ENCODE data around the gene STX10.
A peak's percentile ranks its signal among the peaks of the same experiment; 100 is the strongest.
"Not testable (repeated sequence)": the region's sequence is repeated elsewhere in the genome, so short reads cannot be mapped to it uniquely, and the experiment has no call there.

STX10 gene

GRCh38 chr19:13150931-13151604, 893 bp upstream of the STX10 start:
- peak overlapping the region; percentile 100 for H3K27ac ChIP-seq
- TF ChIP-seq CTCF (conservative IDR thresholded peaks at IDR 0.05; ENCODE audit: low read depth), result no peak
- ChIA-PET POLR2A (ENCODE audit: low non-redundant PET) (interaction anchor here (0.5 to 1.8 kb wide), 2 partner anchors 33 to 81 kb away, joined by 6 to 8 read pairs; partner anchors contain the start of gene NACC1), CTCF (interaction anchor here (0.6 to 0.7 kb wide), 3 partner anchors 33 to 62 kb away, joined by 3 to 4 read pairs (median 3); no protein-coding TSS in a partner anchor)
- no peak for DNase-seq (ENCODE audit: low spot score)

GRCh38 chr19:13149628-13150186, 468 bp downstream of the STX10 start:
- ChIA-PET CTCF (interaction anchor here (0.6 to 0.7 kb wide), 2 partner anchors 44 to 172 kb away, joined by 4 to 7 read pairs; no protein-coding TSS in a partner anchor), POLR2A (ENCODE audit: low non-redundant PET) (interaction anchor here (1.8 kb wide), 1 partner anchor 32 kb away, joined by 8 read pairs; the partner anchor contains the start of gene NACC1)
- H3K27ac ChIP-seq, result peak overlapping the region; percentile 100
- TF ChIP-seq CTCF (conservative IDR thresholded peaks at IDR 0.05; ENCODE audit: low read depth), result no peak
- no peak for DNase-seq (ENCODE audit: low spot score)

DNA sequence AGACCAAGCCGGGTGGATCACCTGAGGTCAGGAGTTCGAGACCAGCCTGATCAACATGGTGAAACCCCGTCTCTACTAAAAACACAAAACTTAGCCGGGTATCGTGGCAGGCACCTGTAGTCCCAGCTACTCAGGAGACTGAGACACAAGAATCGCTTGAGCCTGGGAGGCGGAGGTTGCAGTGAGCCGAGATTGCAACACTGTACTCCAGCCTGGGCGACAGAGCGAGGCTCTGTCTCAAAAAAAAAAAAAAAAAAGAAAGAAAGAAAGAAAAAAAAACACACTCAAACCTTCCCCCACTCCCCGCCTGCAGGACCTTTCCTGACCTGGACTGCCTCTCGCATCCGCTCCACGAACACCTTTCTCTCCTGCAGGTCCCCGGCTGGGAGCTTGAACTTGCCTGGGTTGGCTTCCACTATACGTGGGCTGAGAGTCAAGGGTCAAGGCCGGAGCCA, 975 bp downstream of the STX10 start:
- CTCF ChIA-PET; DNase-seq (ENCODE audit: low spot score): not testable (repeated sequence)
- POLR2A ChIA-PET (ENCODE audit: low non-redundant PET), result interaction anchor here (1.8 kb wide), 1 partner anchor 31 kb away, joined by 8 read pairs; the partner anchor contains the start of gene NACC1
- peak overlapping the region; percentile 100 for H3K27ac ChIP-seq

- TF ChIP-seq CTCF (conservative IDR thresholded peaks at IDR 0.05; ENCODE audit: low read depth), result no peak
These were observed 3.2 kb downstream of the STX10 start for GRCh38 chr19:13146763-13147563.

GRCh38 chr19:13139633-13140311, 10.4 kb downstream of the STX10 start:
- CTCF ChIA-PET, result no interaction called here
- POLR2A ChIA-PET (ENCODE audit: low non-redundant PET), result no interaction called here
- peak overlapping the region; percentile 53 for H3K27ac ChIP-seq
- TF ChIP-seq CTCF (conservative IDR thresholded peaks at IDR 0.05; ENCODE audit: low read depth), result no peak
- no peak for DNase-seq (ENCODE audit: low spot score)

More at GRCh38 chr19:13146763-13147563, 3.2 kb downstream of the STX10 start:
- no peak for DNase-seq (ENCODE audit: low spot score)
- peak overlapping the region; percentile 100 for H3K27ac ChIP-seq
- CTCF ChIA-PET, result interaction anchor here (0.6 kb wide), 2 partner anchors 53 to 169 kb away, joined by 3 to 4 read pairs; no protein-coding TSS in a partner anchor
- POLR2A ChIA-PET (ENCODE audit: low non-redundant PET), result interaction anchor here (0.6 kb wide), 1 partner anchor 13 kb away, joined by 4 read pairs; no protein-coding TSS in a partner anchor

GRCh38 chr19:13138916-13139198, 11.3 kb downstream of the STX10 start:
- no peak for TF ChIP-seq CTCF (conservative IDR thresholded peaks at IDR 0.05; ENCODE audit: low read depth)
- POLR2A ChIA-PET (ENCODE audit: low non-redundant PET), result no interaction called here
- no peak for DNase-seq (ENCODE audit: low spot score)
- peak overlapping the region; percentile 53 for H3K27ac ChIP-seq
- CTCF ChIA-PET, result no interaction called here
